D341Med (cell line): ENCODE results near the gene IAH1.
A peak's percentile ranks its signal among the peaks of the same experiment; 100 is the strongest.

Experiments
- DNase-seq: peaks from one replicate; pipeline ENCODE4 v3.0.0; 2012; ENCODE audit warnings: low spot score

IAH1 gene, protein sequence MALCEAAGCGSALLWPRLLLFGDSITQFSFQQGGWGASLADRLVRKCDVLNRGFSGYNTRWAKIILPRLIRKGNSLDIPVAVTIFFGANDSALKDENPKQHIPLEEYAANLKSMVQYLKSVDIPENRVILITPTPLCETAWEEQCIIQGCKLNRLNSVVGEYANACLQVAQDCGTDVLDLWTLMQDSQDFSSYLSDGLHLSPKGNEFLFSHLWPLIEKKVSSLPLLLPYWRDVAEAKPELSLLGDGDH

DNA sequence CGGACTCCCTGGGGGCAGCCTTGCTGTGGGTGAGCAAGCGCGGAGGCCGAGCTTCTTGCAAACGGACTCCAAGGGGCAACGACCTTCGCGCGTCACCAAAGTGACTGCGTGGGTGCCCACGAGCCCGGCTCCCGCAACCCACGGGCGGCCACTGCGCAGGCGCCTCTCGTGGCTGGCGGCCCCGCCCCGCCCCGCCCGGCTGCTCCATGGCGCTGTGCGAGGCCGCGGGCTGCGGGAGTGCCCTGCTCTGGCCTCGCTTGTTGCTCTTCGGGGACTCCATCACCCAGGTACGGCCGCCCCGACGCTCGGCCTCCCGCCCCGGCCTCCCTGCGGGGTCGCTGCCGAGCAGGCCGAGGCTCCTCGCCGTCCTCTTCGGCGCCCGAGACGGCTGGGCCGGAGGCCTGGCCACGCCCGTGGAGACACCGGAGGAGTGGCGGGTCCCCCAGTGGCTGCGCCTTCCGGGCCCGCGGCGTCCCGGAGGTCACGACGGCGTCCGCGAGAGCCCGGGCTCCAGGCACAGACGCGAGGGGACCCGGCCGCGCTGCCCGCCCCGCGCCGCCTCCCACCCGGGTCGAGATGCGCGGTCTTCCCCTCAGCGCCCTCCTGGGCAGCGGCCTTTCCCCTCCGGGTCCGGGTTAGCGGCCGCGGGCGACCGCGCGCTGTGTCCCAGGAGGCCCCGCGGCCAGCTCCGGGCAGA lies at the start of gene IAH1:
Gene IAH1, plus strand, starts transcription at position 191 of the 697 bp plus-strand sequence. Its CDS starts 16 bp downstream, at position 207.
- DNase-seq: peak; percentile 89

- no peak for DNase-seq
Observed at GRCh38 chr2:9428965-9429577, 45.3 kb upstream of the IAH1 start.

GRCh38 chr2:9430316-9431293 lies 43.7 kb upstream of the IAH1 start:
- DNase-seq: no peak

- DNase-seq: no peak
Observed at GRCh38 chr2:9434489-9434888, 39.9 kb upstream of the IAH1 start.

GRCh38 chr2:9439536-9439935 lies 34.8 kb upstream of the IAH1 start:
- DNase-seq: no peak

- DNase-seq: no peak
Observed at GRCh38 chr2:9440058-9440727, 34.2 kb upstream of the IAH1 start.

DNA sequence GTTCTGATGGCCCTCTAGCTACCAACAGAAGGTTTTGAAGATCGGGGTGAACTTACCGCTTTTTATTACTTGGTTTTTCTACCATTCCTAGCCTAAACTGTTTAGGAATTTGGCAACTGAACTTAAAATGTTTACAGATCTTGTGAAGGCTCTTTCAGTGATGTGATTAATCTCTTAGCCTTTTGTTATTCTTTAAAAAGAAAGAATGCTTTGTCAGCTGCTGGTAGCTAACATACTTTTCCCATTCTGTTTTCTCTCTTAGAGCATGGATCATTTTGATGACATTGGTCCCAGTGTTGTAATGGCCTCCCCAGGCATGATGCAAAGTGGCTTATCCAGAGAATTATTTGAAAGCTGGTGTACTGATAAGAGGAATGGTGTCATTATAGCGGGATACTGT lies 32.8 kb upstream of the IAH1 start:
- no peak for DNase-seq

DNA sequence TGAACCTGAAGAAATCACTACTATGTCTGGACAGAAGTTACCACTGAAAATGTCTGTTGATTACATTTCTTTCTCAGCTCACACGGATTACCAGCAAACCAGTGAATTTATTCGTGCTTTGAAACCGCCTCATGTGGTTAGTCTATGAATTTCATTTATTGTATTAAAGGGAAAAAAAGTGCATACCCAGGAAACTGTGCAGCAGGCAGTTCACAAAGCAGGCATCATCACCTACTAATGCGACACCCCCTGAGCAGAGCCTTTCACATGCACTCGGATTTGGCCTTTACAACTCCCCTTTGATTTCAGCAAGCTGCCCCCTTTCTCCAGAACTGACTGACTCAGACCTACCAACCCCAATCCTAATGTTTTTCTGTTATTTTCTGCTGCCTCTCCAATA lies 30.8 kb upstream of the IAH1 start:
- no peak for DNase-seq

DNA sequence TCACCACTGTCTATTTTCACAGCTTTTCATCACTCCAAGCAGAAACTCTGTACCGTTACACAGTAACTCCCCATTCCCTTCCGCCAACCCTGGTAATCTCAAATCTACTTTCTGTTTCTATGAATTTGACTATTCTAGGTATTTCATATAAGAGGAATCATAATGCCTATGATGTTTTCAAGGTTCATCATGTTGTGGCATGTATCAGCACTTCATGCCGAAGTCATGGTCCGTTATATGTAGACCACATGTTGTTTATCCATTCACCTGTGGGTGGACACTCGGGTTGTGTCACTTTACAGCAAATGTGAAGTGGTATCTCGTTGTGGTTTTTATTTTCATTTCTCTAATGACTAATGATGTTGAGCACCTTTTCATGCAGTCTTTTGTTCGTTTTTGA lies 29.3 kb upstream of the IAH1 start:
- DNase-seq: no peak

GRCh38 chr2:9451231-9451630 lies 23.1 kb upstream of the IAH1 start:
- DNase-seq: no peak

DNA sequence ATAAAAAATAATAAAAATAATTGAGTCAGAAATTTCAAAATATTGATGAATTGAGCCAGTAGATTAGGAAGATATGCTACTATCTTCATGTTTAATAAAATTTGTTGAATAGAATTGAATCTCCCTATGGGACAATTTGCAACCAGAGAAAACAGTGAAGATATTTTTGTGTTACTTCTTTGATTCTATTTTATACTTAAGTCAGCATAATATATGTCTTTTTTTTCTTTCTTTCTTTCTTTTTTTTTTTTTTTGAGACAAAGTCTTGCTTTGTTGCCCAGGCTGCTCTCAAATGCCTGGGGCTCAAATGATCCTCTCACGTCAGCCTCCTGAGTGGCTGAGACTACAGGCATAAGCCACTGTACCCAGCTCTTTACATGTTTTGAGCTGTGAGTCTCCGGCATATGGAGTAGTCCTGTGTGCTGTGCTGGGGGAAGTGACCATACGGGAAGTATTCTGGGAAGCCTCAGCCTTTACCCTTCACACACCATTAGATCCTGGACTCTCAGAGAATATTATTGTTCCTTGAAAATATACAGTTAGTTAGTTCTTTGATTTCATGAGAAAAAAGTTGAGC lies 13.8 kb upstream of the IAH1 start:
- DNase-seq: no peak

- no peak for DNase-seq
Observed at GRCh38 chr2:9461079-9461478, 13.3 kb upstream of the IAH1 start.

DNA sequence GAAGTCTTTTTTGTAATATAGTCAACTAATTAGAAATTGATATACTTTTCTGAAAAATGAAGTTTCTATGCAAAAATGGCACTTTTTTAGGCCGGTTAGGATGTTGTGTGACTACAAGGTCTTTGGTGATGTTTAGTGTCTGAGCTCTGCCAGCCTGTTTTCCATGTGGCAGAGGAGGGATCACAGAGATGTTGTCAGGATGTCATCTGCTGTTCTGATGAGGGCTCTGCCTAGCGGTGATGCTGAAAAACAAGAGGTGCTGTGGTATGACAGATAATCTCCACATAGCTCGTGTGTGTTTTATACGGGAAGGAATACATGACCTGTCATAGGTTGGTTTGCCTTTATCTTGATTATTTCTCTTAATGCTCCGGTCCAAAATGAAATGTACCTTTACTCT lies 12.0 kb upstream of the IAH1 start:
- DNase-seq: no peak

DNA sequence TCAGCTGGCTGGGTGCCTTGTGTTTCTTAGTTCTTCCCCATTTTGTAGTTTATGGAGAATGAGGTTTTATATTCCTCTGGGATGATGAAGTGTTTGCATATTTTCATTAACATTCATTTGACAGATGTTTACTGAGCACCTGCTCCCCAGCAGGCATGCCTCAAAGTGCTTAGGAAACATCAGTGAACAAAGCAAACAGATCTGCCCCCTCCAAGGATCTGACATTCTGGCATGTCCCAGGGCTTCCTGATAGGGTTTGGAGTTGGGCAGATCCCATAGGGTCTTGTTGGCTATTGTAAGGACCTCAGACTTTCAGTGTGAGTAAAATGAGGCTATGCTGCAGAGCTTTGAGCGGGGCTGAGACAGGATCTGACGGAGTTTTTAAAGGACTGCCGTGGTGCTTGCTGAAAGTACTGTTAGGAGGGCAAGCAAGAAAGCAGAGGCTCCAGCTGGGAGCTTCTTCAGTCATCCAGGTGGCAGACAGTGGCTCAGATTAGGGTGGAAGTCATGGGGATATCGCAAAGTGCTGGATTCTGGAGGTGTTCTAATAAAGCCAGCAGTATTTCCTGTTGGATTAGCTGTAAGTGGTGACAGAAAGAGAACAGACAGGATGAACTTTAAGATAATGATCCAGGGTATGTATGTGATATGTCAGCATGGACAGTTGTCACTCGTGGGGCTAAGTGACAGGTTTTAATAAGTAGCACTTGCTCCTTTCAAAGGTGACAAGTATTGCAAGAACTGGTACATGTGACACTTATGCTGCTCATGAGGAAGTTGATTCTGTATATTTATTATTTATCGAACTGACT lies 11.3 kb upstream of the IAH1 start:
- no peak for DNase-seq

DNA sequence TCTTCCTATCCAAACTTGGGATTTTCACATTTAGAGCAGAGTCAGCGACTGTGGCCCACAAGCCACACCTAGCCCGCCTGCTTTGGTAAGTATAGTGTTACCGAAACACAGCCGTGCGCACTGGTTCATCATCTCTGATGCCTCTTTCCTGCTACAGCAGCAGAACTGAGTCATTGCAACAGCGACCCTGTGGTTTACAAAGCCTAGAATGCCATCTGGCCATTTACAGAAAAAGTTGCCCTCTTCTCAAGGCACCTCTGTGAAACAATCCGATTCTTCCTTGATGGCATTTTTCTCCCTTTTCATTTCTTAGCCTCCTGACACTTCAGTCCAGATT lies 10.7 kb upstream of the IAH1 start:
- no peak for DNase-seq

DNA sequence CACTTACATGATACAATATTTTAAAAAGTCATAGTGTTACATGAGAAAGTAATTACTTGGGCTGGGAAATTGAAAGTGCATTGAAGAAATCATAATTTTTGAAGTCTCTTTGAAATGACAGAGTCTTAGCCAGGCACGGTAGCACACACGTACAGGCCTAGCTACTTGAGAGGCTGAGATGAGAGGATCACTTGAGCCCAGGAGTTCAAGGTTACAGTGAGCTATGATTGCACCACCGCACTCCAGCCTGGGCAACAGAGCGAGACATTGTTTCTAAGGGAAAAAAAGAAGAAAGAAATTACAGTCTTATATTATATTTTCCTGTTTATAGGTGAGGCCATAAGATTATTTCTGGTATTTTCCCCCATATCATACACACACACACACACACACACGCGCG lies 9.2 kb upstream of the IAH1 start:
- no peak for DNase-seq

DNA sequence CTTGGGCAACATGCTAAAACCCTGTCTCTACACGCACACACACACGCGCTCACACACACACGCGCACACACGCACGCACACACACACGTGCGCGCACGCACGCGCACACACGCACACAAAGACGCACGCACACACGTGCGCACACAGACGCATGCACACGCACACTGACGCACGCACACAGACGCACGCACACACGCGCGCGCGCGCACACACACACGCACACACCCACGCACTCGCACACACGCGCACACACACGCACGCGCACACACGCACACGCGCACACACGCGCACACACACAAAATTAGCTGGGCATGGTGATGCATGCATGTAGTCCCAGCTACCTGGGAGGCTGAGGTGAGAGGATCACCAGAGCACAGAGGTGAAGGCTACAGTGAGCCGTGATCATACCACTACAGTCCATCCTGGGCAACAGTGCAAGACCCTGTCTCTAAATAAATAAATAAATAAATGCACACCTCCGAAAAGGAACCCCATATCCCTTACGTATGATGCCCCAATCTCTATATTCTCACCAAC lies 8.1 kb upstream of the IAH1 start:
- no peak for DNase-seq

- DNase-seq: no peak
Observed at GRCh38 chr2:9467687-9468086, 6.7 kb upstream of the IAH1 start.

GRCh38 chr2:9471206-9471605 lies 3.1 kb upstream of the IAH1 start:
- no peak for DNase-seq

- DNase-seq: no peak
Observed at GRCh38 chr2:9472511-9472910, 1.8 kb upstream of the IAH1 start.
